ENCODE data around the gene CDH7. TPM values are rescaled to one million over a fixed set of nuclear protein-coding genes. Genes with fewer than 3 reads are reported as not detected.

Gene CDH7
- total RNA-seq, 1 donor from 2014 or later, result 7.3 TPM

DNA sequence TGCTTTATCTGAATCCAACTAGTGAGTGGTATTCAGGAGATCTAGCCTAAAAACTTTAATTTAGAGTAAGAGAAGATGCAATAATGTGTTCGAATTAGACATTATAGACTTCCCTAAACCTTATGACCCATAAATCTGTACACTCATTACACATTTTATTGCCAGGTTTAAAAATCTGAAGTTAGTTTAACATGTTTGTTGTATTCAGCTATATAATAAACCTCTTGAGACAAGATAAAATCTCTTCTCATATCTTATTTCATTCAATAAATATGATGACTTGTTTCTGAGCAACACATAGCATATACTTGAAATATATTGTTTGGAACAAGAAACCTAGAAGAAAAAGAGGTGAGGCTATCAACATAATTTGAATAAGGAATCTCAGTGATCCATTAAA, 150.7 kb downstream of the CDH7 start:
- FAIRE-seq, result no peak
- DNase-seq (ENCODE audit: low spot score in 2 of 2), result no peak

DNA sequence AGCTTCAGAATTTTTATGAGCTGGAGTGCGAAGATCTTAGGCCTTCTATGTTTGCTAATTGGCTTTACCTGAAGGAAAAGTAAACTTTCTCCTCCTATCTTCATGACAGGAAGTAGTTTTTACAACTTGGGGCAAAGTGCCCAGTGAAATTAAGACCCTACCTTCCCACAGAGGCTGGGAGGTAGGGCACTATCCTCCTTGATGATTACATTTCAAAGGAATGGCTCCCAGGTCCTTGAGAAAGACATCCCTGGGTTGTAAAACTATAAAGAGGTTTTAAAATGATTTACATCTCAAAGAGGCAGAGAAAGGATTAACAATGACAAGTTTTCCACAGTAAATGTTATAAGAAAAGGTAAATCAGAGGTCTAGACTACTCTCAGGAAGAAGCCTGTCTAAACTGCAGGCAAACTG, 155.8 kb downstream of the CDH7 start:
- FAIRE-seq, result no peak

DNA sequence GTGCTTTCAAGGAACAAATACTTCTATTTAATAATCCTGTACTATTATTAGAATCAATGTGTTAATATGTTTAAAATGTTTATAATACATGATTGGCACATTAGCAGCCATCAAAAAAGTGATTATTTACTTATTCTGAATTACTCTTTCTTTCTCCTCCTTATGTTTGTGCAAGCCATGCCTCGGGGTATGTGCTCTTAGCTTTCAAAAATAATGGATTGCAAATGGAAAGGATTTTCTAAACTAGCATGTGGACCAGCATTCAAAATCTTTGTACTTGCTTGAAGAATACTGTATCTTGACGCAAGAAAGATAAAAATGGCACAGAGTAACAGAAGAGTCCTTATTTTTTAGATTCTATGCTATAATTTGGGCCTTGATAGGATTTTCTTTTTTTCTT, 156.5 kb downstream of the CDH7 start:
- FAIRE-seq, result no peak
- no peak for DNase-seq (ENCODE audit: low spot score in 2 of 2)

More for the DNA sequence above, 155.8 kb downstream of the CDH7 start:
- DNase-seq (ENCODE audit: low spot score in 2 of 2), result no peak

GRCh38 chr18:65919018-65919417, 168.2 kb downstream of the CDH7 start:
- DNase-seq (ENCODE audit: low spot score in 2 of 2) (no peak), FAIRE-seq (no peak)

DNA sequence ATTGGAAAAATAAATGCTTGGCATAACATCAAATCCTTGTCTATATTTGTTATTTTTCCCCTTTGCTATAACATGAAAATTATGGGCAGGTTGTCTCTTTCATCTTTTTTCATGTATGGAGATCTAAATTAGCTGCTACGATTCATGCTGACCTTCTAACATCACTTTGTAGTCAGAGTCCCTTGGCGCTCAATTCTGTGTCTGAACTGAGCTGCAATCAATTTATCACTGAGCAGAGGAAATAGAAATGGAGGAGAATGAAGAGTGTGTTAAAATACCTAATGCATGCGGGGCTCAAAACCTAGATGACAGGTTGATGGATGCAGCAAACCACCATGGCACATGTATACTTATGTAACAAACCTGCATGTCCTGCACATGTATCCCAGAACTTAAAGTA, 168.9 kb downstream of the CDH7 start:
- FAIRE-seq, result no peak
- no peak for DNase-seq (ENCODE audit: low spot score in 2 of 2)

DNA sequence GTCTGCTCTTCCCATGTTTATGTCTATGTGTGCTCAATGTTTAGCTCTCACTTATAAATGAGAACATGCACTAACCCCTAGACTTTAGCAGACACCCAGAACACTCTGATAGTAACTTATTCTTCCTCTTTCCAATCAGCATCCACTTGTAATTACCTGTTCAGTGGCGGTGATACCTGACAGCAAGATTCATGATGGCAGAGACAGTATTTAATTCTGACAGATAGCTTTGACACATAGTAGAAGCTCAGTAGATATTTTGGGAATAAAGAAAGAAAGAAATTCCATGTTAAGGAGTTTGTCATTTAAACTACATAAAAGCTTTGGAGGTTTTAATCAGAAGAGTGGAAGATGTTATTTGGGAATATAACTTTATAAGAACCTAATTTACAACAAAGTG, 171.3 kb downstream of the CDH7 start:
- no peak for DNase-seq (ENCODE audit: low spot score in 2 of 2)
- FAIRE-seq, result no peak

DNA sequence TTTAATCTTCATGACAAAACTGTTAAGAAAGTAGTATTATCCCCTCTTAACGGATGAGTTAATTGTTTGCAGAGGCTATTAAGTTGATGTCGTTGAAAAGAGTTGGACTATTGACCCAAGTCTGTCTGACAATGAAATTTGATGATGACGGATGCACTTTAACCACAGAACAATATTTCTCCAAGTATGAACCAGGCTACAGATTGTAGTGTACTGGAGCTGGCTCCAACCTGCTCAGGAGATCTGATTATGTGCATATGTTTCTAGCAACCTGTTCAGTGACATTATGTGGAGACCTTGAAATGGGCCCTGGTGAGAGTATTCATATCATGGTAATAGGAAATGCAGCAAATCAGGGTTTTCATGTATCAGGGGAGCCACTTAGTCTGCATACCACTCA, 174.1 kb downstream of the CDH7 start:
- FAIRE-seq (no peak), DNase-seq (ENCODE audit: low spot score in 2 of 2) (no peak)

DNA sequence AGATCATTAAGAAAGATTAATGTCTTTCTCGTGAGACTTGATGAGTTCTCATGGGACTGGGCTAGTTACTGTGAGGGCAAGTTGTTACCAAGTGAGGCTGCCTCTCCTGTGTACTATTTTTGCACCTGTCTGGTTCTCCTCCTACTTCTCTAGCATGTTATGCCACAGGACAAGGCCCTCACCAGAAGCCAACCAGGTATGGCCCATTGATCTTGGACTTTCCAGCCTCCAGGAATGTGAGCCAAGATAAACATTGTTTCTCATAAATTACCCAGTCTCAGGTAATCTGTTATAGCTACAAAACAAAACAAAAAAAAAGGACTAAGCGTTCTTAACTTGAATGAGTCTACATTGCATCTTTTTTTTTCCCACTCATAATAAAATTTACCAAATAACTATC, 184.1 kb downstream of the CDH7 start:
- DNase-seq (ENCODE audit: low spot score in 2 of 2) (no peak), FAIRE-seq (no peak)

DNA sequence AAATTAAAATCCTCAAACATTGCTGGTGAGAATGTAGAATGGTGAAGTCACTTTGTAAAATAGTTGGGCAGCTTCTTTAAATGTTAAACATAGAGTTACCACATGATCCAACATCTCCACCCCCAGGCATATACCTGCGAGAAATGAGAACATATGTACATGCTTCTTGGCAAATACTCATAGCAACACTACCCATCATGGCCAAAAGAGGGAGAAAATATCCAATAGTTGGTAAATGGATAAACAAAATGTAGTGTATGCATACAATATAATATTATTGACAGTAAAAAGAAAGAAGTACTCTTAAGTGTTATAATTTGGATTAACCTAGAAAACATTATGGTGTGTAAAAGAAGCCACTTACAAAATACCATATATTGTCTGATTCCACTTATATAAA, 185.9 kb downstream of the CDH7 start:
- no peak for FAIRE-seq
- DNase-seq (ENCODE audit: low spot score in 2 of 2), result no peak

- no peak for FAIRE-seq
These were observed 186.4 kb downstream of the CDH7 start for GRCh38 chr18:65937180-65937579.

DNA sequence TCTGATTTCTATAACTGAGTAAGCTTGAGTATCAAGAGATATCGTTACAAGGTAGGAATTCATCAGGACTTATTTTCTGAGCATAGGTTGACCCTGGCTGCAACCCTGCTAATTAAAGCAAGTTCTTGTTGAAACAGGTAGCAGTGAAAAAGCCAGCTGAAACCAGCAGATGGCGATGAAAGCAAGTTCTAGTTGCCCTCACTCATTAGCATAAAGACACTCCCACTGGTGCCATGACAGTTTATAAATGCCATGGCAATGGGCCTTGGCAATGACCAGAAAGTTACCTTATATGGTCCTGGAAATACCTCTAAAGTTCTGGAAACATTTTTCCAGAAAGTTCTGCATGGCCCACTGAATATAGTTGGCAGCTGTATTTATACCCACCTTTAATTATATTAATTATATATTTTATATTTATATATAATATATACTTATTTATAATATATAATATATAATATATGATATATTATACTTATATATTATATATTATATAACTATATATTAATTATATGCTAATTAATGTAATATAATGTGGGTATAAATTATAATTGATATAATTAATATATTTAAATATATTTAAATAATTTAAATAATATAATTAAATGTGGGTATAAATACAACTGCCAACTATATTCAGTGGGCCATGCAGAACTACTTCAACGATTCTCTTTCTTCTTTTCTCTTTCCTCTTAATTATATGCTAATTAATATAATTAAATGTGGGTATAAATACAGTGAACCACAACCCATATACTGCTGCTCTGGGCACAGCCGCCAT, 188.0 kb downstream of the CDH7 start:
- DNase-seq (ENCODE audit: low spot score in 2 of 2) (no peak), FAIRE-seq (peak; percentile 77)

More at GRCh38 chr18:65937180-65937579, 186.4 kb downstream of the CDH7 start:
- no peak for DNase-seq (ENCODE audit: low spot score in 2 of 2)
